ENCODE measurements around the gene IPO13.

- TF ChIP-seq USF2 (IDR thresholded peaks at IDR 0.05; ENCODE audit: borderline replicate concordance, low read depth, low read length) (no peak), CTCF (IDR thresholded peaks at IDR 0.05 in 2 of 3, conservative IDR thresholded peaks at IDR 0.05 in 1 of 3; ENCODE audit: control insufficient read depth in 2 of 3, extremely low read depth in 1 of 3, insufficient read depth in 1 of 3, low read depth in 3 of 3, low read length in 3 of 3) (no peak), POLR2AphosphoS5 (IDR thresholded peaks at IDR 0.05; ENCODE audit: low read length) (no peak), ZBTB33 (IDR thresholded peaks at IDR 0.05) (no peak), ZZZ3 (IDR thresholded peaks at IDR 0.05; ENCODE audit: control insufficient read depth, insufficient read length, low read depth) (no peak), RAD21 (IDR thresholded peaks at IDR 0.05; ENCODE audit: insufficient read depth, low read depth, low read length) (no peak), HDAC6 (IDR thresholded peaks at IDR 0.05; ENCODE audit: unreplicated experiment) (no peak), KLF5 (IDR thresholded peaks at IDR 0.05; ENCODE audit: partially characterized antibody) (no peak), POLR2A (IDR thresholded peaks at IDR 0.05; ENCODE audit: low read depth, low read length) (no peak), TAF1 (IDR thresholded peaks at IDR 0.05; ENCODE audit: borderline replicate concordance, low read depth, low read length) (no peak), CBX3 (IDR thresholded peaks at IDR 0.05; ENCODE audit: borderline replicate concordance, low read depth) (no peak), ZNF24 (IDR thresholded peaks at IDR 0.05) (no peak), EED (IDR thresholded peaks at IDR 0.05; ENCODE audit: low read depth) (no peak)
Observed at GRCh38 chr1:43995984-43996732, 49.4 kb downstream of the IPO13 start.

All from GM12878 (cell line).